ENCODE data around the gene TRIP6. TPM values are rescaled to one million over a fixed set of nuclear protein-coding genes. Genes with fewer than 3 reads are reported as not detected.

Gene TRIP6
- total and polyA plus RNA-seq, 2 of the 8 experiments (the other 6 are each of a cell fraction or from before 2014, with no cell fraction given) = 88.4 to 103 TPM

DNA sequence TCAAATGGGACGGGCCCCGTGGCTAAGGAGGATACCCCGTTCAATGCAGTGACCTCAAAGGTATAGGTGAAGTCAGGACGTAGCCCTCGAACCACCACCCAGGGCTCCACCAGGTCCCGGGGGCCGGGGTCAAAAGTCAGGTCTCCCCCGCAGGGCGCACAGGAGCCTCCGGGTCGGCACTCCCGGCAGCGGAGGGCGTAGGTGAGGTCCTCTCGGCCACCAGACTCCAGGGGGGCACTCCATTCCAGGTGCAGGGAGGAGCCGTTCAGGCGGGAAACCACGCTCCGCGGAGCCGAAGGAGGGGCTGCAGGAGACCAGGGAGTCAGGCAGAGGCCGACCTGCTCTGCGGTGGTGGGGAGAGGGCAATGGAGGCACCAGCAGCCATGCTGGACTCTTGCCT is 47.6 kb upstream of the TRIP6 start (continued):
- TF ChIP-seq NANOG (IDR thresholded peaks at IDR 0.05; ENCODE audit: insufficient read depth, low read depth, low read length, poor library complexity, severe bottlenecking) = no peak
- TF ChIP-seq, protein P1, sequence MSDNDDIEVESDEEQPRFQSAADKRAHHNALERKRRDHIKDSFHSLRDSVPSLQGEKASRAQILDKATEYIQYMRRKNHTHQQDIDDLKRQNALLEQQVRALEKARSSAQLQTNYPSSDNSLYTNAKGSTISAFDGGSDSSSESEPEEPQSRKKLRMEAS (IDR thresholded peaks at IDR 0.05) = no peak
- no peak for TF ChIP-seq RNF2 (IDR thresholded peaks at IDR 0.05; ENCODE audit: borderline replicate concordance, low read depth, low read length, missing control alignments, poor library complexity, severe bottlenecking)
- TF ChIP-seq JUND (IDR thresholded peaks at IDR 0.05; ENCODE audit: low read length) = no peak
- TF ChIP-seq YY1 (IDR thresholded peaks at IDR 0.05; ENCODE audit: low read depth, low read length) = no peak
- no peak for TF ChIP-seq POU5F1 (IDR thresholded peaks at IDR 0.05; ENCODE audit: low read depth, low read length)
